Measurements from ENCODE around the gene MTHFD1L.
"Not testable (repeated sequence)": the region's sequence is repeated elsewhere in the genome, so short reads cannot be mapped to it uniquely, and the experiment has no call there.

The MTHFD1L gene

DNA sequence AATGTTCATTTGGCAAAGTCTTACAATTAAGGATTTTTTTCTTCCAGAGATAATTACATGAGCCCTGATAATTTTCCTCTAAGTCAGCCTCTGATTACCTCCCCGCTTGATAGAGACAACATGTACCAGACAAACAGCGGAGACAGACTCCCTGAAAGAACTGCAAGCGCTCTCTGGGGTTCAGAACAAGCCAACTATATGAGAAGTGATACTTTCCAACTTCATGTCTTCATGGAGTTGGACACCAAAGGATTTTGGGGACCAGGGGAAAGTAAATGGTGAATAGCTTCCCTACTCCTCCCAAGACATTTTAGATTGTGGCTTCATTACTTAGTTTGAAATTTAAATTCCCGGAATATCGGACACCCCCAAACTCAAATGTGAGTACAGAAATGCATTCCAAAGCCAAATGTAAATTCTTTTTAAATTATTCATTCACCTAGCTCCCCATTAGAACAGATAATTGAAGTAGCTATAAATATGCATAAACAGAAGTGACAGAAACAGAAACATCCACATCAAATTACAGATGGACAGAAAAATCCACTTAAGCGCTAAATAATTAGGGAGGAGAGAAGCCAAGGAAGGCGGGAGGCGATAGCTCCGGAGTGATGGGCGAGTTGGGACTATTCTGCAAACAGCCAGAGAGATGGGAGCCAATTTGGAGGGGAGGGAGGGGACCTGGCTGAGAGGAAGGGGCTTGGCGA is 244.5 kb downstream of the MTHFD1L start:
- FAIRE-seq (no peak), DNase-seq (ENCODE audit: insufficient read length, low spot score) (no peak)
- TF ChIP-seq POU2F2 (IDR thresholded peaks at IDR 0.05; ENCODE audit: low read depth, low read length) = no peak
- TF ChIP-seq PAX5 (IDR thresholded peaks at IDR 0.05; ENCODE audit: insufficient read depth, low read length, severe bottlenecking) = no peak
- no peak for TF ChIP-seq POLR2AphosphoS5 (IDR thresholded peaks at IDR 0.05; ENCODE audit: low read depth, low read length)
- TF ChIP-seq SPI1 (IDR thresholded peaks at IDR 0.05; ENCODE audit: low read depth, low read length) = no peak
- TF ChIP-seq TAF1 (IDR thresholded peaks at IDR 0.05; ENCODE audit: low read depth, low read length) = no peak
- no peak for TF ChIP-seq POLR2A (IDR thresholded peaks at IDR 0.05; ENCODE audit: low read depth, low read length)

DNA sequence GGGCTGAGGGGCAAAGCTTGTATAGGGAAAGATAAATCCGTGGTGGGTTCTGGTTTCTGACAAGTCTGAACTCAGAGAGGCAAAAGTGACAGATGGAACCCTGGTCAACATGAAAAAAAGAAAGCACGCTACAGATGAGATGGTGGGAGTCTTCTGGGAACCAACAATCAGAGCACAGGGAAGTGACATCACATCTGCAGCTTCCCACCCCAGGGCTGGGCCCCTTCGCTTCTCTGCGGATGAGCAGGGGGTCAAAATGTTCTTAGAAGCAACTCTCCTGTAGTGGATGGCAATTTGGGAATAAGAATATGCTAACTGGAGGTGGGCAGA is 245.0 kb downstream of the MTHFD1L start:
- FAIRE-seq (no peak), DNase-seq (ENCODE audit: insufficient read length, low spot score) (no peak)
- TF ChIP-seq POLR2A (IDR thresholded peaks at IDR 0.05; ENCODE audit: low read depth, low read length) (no peak), TAF1 (IDR thresholded peaks at IDR 0.05; ENCODE audit: low read depth, low read length) (no peak), SPI1 (IDR thresholded peaks at IDR 0.05; ENCODE audit: low read depth, low read length) (no peak), POLR2AphosphoS5 (IDR thresholded peaks at IDR 0.05; ENCODE audit: low read depth, low read length) (no peak), POU2F2 (IDR thresholded peaks at IDR 0.05; ENCODE audit: low read depth, low read length) (no peak), PAX5 (IDR thresholded peaks at IDR 0.05; ENCODE audit: insufficient read depth, low read length, severe bottlenecking) (no peak)

DNA sequence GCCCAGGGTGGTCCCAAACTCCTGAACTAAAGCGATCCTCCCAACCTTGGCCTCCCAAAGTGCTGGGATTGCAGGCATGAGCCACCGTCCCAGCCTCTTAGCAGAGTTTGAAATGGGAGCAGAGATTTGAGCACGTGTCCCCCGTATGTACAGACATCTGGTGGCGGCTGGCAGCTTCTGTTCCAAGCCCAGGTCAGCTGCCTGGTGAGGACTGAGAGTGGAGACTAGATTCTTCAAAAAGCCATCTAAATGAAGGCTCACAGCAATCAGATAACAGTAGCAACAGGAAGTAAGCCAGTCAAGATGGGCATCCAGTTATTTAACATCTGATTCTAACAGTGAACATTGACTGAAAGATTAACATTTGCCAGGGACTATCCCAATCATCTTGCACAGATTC is 246.2 kb downstream of the MTHFD1L start:
- DNase-seq (ENCODE audit: insufficient read length, low spot score) (no peak), FAIRE-seq (no peak)
- TF ChIP-seq POU2F2 (IDR thresholded peaks at IDR 0.05; ENCODE audit: low read depth, low read length) (no peak), POLR2AphosphoS5 (IDR thresholded peaks at IDR 0.05; ENCODE audit: low read depth, low read length) (no peak), SPI1 (IDR thresholded peaks at IDR 0.05; ENCODE audit: low read depth, low read length) (no peak), TAF1 (IDR thresholded peaks at IDR 0.05; ENCODE audit: low read depth, low read length) (no peak), PAX5 (IDR thresholded peaks at IDR 0.05; ENCODE audit: insufficient read depth, low read length, severe bottlenecking) (no peak), POLR2A (IDR thresholded peaks at IDR 0.05; ENCODE audit: low read depth, low read length) (no peak)

DNA sequence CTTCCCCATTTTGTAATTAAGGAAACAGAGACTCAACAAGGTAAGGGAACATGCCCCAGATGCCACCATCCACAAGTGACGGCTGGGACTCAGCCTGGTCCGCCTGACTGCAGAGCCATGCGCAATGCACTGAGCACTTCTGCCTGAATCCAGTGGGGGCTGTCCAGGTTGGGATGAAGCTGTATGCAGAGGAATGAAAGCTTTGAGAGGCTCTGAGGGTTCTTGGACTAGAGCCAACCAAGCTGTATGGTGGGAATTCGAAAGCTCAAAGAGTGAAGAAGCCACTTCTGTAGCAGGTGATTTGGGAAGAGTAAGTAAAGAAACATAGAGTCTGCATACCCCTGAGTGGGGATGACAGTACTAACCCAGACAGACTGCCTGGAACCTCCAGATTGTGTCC is 246.6 kb downstream of the MTHFD1L start:
- DNase-seq (ENCODE audit: insufficient read length, low spot score) = no peak
- no peak for FAIRE-seq
- TF ChIP-seq PAX5 (IDR thresholded peaks at IDR 0.05; ENCODE audit: insufficient read depth, low read length, severe bottlenecking) (no peak), SPI1 (IDR thresholded peaks at IDR 0.05; ENCODE audit: low read depth, low read length) (no peak), POLR2A (IDR thresholded peaks at IDR 0.05; ENCODE audit: low read depth, low read length) (no peak), POLR2AphosphoS5 (IDR thresholded peaks at IDR 0.05; ENCODE audit: low read depth, low read length) (no peak), TAF1 (IDR thresholded peaks at IDR 0.05; ENCODE audit: low read depth, low read length) (no peak), POU2F2 (IDR thresholded peaks at IDR 0.05; ENCODE audit: low read depth, low read length) (no peak)

DNA sequence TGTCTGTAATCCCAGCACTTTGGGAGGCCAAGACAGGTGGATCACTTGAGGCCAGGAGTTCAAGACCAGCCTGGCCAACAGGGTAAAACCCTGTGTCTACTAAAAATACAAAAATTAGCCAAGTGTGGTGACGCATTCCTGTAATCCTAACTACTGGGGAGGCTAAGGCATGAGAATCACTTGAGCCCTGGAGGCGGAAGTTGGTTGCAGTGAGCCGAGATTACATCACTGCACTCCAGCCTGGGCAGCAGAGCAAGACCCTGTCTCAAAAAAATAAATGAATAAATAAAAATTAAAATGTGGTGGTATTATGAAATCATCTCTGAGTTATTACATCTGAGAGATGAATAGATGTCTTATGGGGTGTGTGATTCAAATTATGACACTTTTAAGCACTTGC is 247.4 kb downstream of the MTHFD1L start:
- FAIRE-seq; DNase-seq (ENCODE audit: insufficient read length, low spot score): not testable (repeated sequence)

DNA sequence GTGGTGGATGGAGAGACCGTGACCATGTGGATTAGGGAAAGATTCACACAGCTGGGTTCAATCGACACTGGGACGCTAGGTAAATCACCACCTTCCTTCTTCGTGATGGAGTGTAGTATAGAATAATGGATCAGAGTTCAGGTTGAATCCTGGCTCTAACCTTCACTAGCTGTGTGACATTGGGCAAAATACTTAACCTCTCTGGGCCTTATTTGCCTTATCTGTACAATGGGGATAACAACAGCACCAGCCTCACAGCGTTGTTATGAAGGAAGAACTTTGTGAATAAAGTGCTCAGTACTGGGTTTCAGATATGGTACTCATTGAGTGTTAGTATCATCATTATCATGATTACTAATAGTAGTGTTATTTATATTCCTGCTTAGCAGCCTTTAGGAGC is 248.1 kb downstream of the MTHFD1L start:
- FAIRE-seq (no peak), DNase-seq (ENCODE audit: insufficient read length, low spot score) (no peak)
- TF ChIP-seq SPI1 (IDR thresholded peaks at IDR 0.05; ENCODE audit: low read depth, low read length) = no peak
- TF ChIP-seq POU2F2 (IDR thresholded peaks at IDR 0.05; ENCODE audit: low read depth, low read length) = no peak
- no peak for TF ChIP-seq PAX5 (IDR thresholded peaks at IDR 0.05; ENCODE audit: insufficient read depth, low read length, severe bottlenecking)
- TF ChIP-seq POLR2AphosphoS5 (IDR thresholded peaks at IDR 0.05; ENCODE audit: low read depth, low read length) = no peak
- no peak for TF ChIP-seq POLR2A (IDR thresholded peaks at IDR 0.05; ENCODE audit: low read depth, low read length)

DNA sequence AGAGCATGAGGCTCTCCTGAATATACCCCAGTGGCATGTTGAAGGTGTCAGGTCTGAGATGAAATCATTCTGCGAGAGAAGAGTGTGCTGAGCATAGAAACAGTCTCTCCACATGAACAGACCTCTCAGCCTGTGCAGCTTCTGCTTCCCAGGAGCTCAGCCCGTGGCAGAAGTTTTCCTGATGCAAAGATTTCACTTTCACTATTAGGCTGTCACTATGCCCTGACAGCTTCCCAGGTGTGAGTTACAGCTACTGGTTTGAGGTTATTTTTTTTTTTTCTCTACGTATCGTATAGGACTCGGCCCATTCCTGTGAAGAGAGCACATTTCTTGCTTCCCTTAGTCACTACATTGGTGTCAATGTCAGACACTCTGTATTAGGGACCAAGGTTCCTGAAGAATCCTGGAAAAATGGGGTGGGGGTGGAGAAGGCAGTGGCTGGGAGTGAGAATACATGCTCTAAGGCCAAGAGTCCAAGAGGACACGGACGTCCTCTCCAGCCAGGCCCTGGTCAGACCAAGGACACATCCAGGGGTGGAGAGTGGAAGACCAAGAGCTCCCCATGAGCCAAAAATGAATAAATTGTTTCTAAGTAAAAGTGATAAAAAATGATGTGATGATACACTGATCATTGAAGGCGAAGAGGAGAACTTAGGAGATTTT is 253.1 kb downstream of the MTHFD1L start:
- TF ChIP-seq POU2F2 (IDR thresholded peaks at IDR 0.05; ENCODE audit: low read depth, low read length) (no peak), POLR2AphosphoS5 (IDR thresholded peaks at IDR 0.05; ENCODE audit: low read depth, low read length) (no peak), POLR2A (IDR thresholded peaks at IDR 0.05; ENCODE audit: low read depth, low read length) (no peak), PAX5 (IDR thresholded peaks at IDR 0.05; ENCODE audit: insufficient read depth, low read length, severe bottlenecking) (no peak), SPI1 (IDR thresholded peaks at IDR 0.05; ENCODE audit: low read depth, low read length) (no peak), TAF1 (IDR thresholded peaks at IDR 0.05; ENCODE audit: low read depth, low read length) (no peak)
- no peak for FAIRE-seq
- no peak for DNase-seq (ENCODE audit: insufficient read length, low spot score)

DNA sequence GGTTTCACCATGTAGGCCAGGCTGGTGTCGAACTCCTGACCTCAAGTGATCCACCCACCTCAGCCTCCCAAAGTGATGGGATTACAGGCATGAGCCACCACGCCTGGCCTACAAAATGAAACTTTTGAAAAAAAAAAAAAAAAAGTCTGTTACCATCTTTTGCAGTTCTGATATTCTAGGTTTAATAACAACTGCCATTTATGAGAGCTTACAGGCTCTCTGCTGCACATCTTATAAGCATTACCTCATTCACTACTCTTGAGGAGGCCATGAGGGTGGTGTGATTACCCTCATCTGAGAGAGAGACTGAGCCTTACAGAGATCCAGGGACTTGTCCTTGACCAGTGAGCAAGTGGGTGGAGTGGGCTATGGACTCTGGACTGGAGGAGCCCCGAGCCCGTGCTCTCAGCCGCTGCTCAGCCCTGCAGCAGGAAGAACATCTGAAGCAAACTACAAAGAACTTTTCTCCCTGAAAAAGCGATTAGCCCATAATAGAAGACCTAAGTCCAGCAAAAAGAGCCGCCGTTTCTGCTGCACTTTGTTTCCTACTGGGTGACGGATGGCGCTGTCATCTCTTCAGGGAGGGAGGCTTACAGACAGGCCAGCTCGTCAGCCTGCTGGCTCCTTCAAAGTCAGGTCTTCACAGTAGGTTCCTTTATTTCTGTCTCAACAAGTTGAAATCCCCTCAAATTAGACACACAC is 254.5 kb downstream of the MTHFD1L start:
- DNase-seq (ENCODE audit: insufficient read length, low spot score) = no peak
- no peak for FAIRE-seq
- no peak for TF ChIP-seq PAX5 (IDR thresholded peaks at IDR 0.05; ENCODE audit: insufficient read depth, low read length, severe bottlenecking)
- TF ChIP-seq POU2F2 (IDR thresholded peaks at IDR 0.05; ENCODE audit: low read depth, low read length) = no peak
- no peak for TF ChIP-seq SPI1 (IDR thresholded peaks at IDR 0.05; ENCODE audit: low read depth, low read length)
- no peak for TF ChIP-seq POLR2AphosphoS5 (IDR thresholded peaks at IDR 0.05; ENCODE audit: low read depth, low read length)
- TF ChIP-seq TAF1 (IDR thresholded peaks at IDR 0.05; ENCODE audit: low read depth, low read length) = no peak

DNA sequence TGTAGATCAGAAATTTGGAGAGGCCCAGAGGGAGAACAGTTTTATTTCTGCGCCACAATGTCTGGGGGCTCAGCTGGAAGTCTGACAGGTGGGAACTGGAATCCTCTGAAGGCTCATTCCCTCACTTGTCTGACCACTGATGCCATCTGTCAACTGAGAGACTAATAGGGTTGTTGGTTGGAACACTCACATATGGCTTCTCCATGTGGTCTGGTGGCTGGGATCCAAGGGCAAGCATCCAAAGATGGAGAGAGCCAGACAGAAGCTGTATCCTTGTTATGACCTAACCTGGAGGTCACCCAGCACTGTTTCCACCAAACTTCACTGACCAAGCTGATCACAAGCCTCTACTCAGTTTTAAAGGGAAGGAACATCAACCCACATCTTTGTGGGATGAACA is 256.4 kb downstream of the MTHFD1L start:
- DNase-seq (ENCODE audit: insufficient read length, low spot score) = no peak
- TF ChIP-seq POLR2AphosphoS5 (IDR thresholded peaks at IDR 0.05; ENCODE audit: low read depth, low read length) (no peak), TAF1 (IDR thresholded peaks at IDR 0.05; ENCODE audit: low read depth, low read length) (no peak), POLR2A (IDR thresholded peaks at IDR 0.05; ENCODE audit: low read depth, low read length) (no peak), PAX5 (IDR thresholded peaks at IDR 0.05; ENCODE audit: insufficient read depth, low read length, severe bottlenecking) (no peak), SPI1 (IDR thresholded peaks at IDR 0.05; ENCODE audit: low read depth, low read length) (no peak), POU2F2 (IDR thresholded peaks at IDR 0.05; ENCODE audit: low read depth, low read length) (no peak)
- FAIRE-seq = no peak

DNA sequence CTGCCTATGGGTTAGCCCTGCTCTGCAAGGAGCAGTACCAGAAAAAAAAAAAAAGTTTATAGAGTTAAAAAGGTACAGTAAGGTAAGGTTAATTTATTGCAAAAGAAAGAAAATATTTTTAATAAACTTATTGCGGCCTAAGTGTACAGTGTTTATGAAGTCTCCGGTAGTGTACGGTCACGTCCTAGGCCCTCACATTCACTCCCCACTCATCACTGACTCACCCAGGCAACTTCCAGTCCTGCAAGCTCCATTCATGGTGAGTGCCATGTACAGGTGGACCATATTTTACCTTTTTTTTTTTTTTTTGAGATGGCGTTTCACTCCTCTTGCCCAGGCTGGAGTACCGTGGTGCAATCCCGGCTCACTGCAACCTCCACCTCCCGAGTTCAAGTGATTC is 258.1 kb downstream of the MTHFD1L start:
- not testable (repeated sequence) for DNase-seq (ENCODE audit: insufficient read length, low spot score); FAIRE-seq

DNA sequence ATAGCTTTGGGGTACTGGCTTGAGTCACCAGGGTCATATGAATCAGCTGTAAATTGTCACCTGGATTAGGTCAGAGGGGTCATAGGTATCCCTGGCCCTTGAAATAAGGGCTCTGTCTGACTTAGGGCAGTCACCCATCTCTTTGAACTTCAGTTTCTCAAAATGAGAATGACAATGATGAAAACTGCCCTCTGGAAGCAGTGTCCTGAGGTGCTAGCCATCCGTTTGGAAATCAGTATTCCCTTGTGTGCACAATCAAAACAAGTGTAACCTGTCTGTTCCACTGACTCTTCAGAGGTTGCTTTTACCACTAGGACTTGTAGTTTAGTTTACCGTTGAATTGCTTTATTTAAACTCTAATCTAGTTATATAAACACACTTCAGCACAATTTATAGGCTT is 259.7 kb downstream of the MTHFD1L start:
- not testable (repeated sequence) for DNase-seq (ENCODE audit: insufficient read length, low spot score); FAIRE-seq

DNA sequence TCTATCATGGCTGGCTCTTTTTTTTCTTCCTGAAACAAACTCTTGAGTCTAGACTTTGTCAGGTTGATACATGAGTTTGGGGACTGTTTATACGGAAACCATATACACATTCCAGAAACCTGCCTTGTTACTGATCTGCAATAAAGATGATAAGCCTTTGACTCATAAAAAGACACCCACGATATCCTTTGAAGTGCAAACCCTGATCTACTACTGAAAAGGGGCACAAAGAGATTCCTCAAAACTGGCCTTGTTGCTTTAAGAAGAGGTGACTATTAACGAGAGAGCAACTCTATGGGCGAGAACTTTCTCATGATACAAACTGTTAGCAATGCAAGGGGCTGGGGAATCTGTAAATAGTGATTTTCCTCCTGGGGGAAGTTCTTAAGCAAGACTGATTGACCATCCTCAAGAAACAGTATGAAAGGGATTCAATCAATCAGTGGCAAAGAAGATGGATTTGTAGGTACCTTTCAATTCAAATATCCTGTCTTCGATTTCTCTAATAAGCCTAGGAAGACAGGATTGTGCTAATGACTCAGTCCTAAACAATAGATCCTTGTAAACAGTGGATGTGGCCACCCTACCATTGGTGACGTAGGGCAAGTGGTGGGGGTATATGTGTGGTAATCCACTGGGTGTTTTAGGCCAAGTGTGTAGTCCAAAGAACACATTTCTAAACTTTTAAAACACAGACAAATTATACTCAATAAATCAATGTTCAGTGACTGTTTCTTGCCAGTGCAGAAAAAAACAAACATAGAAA is 260.3 kb downstream of the MTHFD1L start:
- not testable (repeated sequence) for DNase-seq (ENCODE audit: insufficient read length, low spot score); FAIRE-seq

DNA sequence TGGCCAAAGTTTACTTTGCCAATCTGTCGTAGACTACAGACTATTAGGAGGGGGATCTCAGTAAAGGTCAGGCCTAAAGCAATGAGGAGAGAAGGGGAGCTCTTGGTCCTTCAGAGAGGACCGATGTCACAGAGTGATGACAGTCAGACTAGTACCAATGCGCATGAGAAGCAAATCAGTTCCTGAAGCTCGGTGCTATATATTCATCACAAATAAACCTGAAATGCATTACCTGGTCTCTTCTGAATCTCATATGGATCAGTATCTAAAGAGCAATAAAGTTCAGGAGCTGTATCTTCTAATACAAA is 260.9 kb downstream of the MTHFD1L start:
- not testable (repeated sequence) for DNase-seq (ENCODE audit: insufficient read length, low spot score); FAIRE-seq

All from GM12891 (cell line).